WI38 (cell line): ENCODE measurements around the gene C12orf43.

Source experiments
- H3K4me3 ChIP-seq: 2 replicates; pipeline ENCODE4 v1.5.1; 2011; ENCODE audit warnings: low read depth, mild to moderate bottlenecking, control low read depth, low read length
- CTCF ChIP-seq: IDR thresholded peaks from 2 replicates; pipeline ENCODE4 v1.5.1; 2012; ENCODE audit warnings: low read depth, mild to moderate bottlenecking, control low read depth, low read length

C12orf43 gene

GRCh38 chr12:121025442-121026226, 9.3 kb upstream of the C12orf43 start:
- no peak overlapping the region for H3K4me3 ChIP-seq
- TF ChIP-seq CTCF, result no peak

GRCh38 chr12:121023799-121024198, 7.5 kb upstream of the C12orf43 start:
- TF ChIP-seq CTCF, result no peak
- no peak overlapping the region for H3K4me3 ChIP-seq

- no peak for TF ChIP-seq CTCF
- no peak overlapping the region for H3K4me3 ChIP-seq
Measured at GRCh38 chr12:121022713-121023112, 6.4 kb upstream of the C12orf43 start.

GRCh38 chr12:121021754-121022153, 5.5 kb upstream of the C12orf43 start:
- no peak overlapping the region for H3K4me3 ChIP-seq
- TF ChIP-seq CTCF, result no peak

GRCh38 chr12:121018860-121019617, 2.8 kb upstream of the C12orf43 start:
- no peak for TF ChIP-seq CTCF
- H3K4me3 ChIP-seq, result no peak overlapping the region

GRCh38 chr12:121017966-121018491, 1.7 kb upstream of the C12orf43 start:
- TF ChIP-seq CTCF, result no peak
- H3K4me3 ChIP-seq, result no peak overlapping the region

GRCh38 chr12:121013715-121014114, 2.6 kb downstream of the C12orf43 start:
- TF ChIP-seq CTCF, result no peak
- no peak overlapping the region for H3K4me3 ChIP-seq
